H9 (cell line): ENCODE measurements around the gene LYPLA2. TPM values are rescaled to one million over a fixed set of nuclear protein-coding genes. Genes with fewer than 3 reads are reported as not detected.

Experiments used
- DNase-seq: peaks from one replicate; pipeline ENCODE4 v3.0.0-alpha.2; 2017
- H2AFZ ChIP-seq: one replicate; pipeline ENCODE4 v1.6.1; 2013; ENCODE audit warnings: mild to moderate bottlenecking, low read length, control low read depth, moderate library complexity
- H2AK5ac ChIP-seq: 2 replicates; pipeline ENCODE4 v1.6.1; 2013; ENCODE audit warnings: low read length, control low read depth, mixed read lengths; ENCODE audit not compliant: insufficient read length
- H2BK120ac ChIP-seq: one replicate; pipeline ENCODE4 v1.6.1; 2013; ENCODE audit warnings: low read depth, mild to moderate bottlenecking, low read length, control low read depth, inconsistent platforms; ENCODE audit not compliant: poor library complexity, severe bottlenecking
- H2BK12ac ChIP-seq: 2 replicates; pipeline ENCODE4 v1.6.1; 2013; ENCODE audit warnings: low read length, control low read depth, mixed read lengths, low read depth; ENCODE audit not compliant: insufficient read length
- H2BK15ac ChIP-seq: 2 replicates; pipeline ENCODE4 v1.6.1; 2013; ENCODE audit warnings: low read depth, low read length, control low read depth
- H2BK20ac ChIP-seq: one replicate; pipeline ENCODE4 v1.6.1; 2013; ENCODE audit warnings: low read depth, mild to moderate bottlenecking, low read length, control low read depth, inconsistent platforms; ENCODE audit not compliant: poor library complexity, severe bottlenecking
- H2BK5ac ChIP-seq: 2 replicates; pipeline ENCODE4 v1.6.1; 2013; ENCODE audit warnings: low read length, control low read depth, mixed read lengths; ENCODE audit not compliant: insufficient read length
- H3K14ac ChIP-seq: 2 replicates; pipeline ENCODE4 v1.6.1; 2013; ENCODE audit warnings: low read length, control low read depth; ENCODE audit not compliant: insufficient read depth
- H3K18ac ChIP-seq: 2 replicates; pipeline ENCODE4 v1.6.1; 2013; ENCODE audit warnings: low read depth, mild to moderate bottlenecking, mixed read lengths, low read length, control low read depth; ENCODE audit not compliant: insufficient read length
- H3K23ac ChIP-seq: 2 replicates; pipeline ENCODE4 v1.6.1; 2013; ENCODE audit warnings: low read length, control low read depth, mixed read lengths, low read depth; ENCODE audit not compliant: insufficient read length
- H3K23me2 ChIP-seq: 2 replicates; pipeline ENCODE4 v1.6.1; 2013; ENCODE audit warnings: low read depth, mild to moderate bottlenecking, mixed read lengths, low read length, control low read depth; ENCODE audit not compliant: insufficient read length, poor library complexity, severe bottlenecking
- H3K27ac ChIP-seq: 2 replicates; pipeline ENCODE4 v1.5.1; 2013; ENCODE audit warnings: low read length, control low read depth, mixed read lengths, low read depth; ENCODE audit not compliant: insufficient read length
- H3K27me3 ChIP-seq: 2 replicates; pipeline ENCODE4 v1.6.1; 2013; ENCODE audit warnings: low read length, control low read depth, inconsistent platforms; ENCODE audit not compliant: insufficient read depth
- H3K4ac ChIP-seq: 2 replicates; pipeline ENCODE4 v1.6.1; 2013; ENCODE audit warnings: low read depth, mild to moderate bottlenecking, control low read depth, inconsistent platforms, low read length, moderate library complexity
- H3K4me1 ChIP-seq: 2 replicates; pipeline ENCODE4 v1.6.1; 2013; ENCODE audit warnings: low read length, control low read depth, inconsistent platforms; ENCODE audit not compliant: insufficient read depth
- H3K4me2 ChIP-seq: 2 replicates; pipeline ENCODE4 v1.6.1; 2013; ENCODE audit warnings: low read length, control low read depth, mixed read lengths; ENCODE audit not compliant: insufficient read length, insufficient read depth
- H3K56ac ChIP-seq: 2 replicates; pipeline ENCODE4 v1.6.1; 2013; ENCODE audit warnings: low read depth, mild to moderate bottlenecking, mixed read lengths, low read length, control low read depth; ENCODE audit not compliant: insufficient read length
- H3K79me1 ChIP-seq: 2 replicates; pipeline ENCODE4 v1.6.1; 2013; ENCODE audit warnings: low read depth, mild to moderate bottlenecking, moderate library complexity, low read length, control low read depth, inconsistent platforms; ENCODE audit not compliant: insufficient read depth, poor library complexity, severe bottlenecking
- H3K79me2 ChIP-seq: 2 replicates; pipeline ENCODE4 v1.6.1; 2013; ENCODE audit warnings: low read length, control low read depth, inconsistent platforms; ENCODE audit not compliant: insufficient read depth
- H3K9ac ChIP-seq: 2 replicates; pipeline ENCODE4 v1.6.1; 2013; ENCODE audit warnings: low read length, control low read depth, mixed read lengths; ENCODE audit not compliant: insufficient read length; ENCODE audit errors: extremely low read depth
- H3K9me3 ChIP-seq: one replicate; pipeline ENCODE4 v1.6.1; 2013; ENCODE audit warnings: low read depth, low read length, inconsistent platforms; ENCODE audit not compliant: control insufficient read depth
- H3T11ph ChIP-seq: one replicate; pipeline ENCODE4 v1.6.1; 2013; ENCODE audit warnings: mild to moderate bottlenecking, low read length, control low read depth, inconsistent platforms
- H4K20me1 ChIP-seq: one replicate; pipeline ENCODE4 v1.6.1; 2013; ENCODE audit not compliant: control insufficient read depth, insufficient read length, insufficient read depth
- H4K5ac ChIP-seq: 2 replicates; pipeline ENCODE4 v1.6.1; 2013; ENCODE audit warnings: low read depth, mild to moderate bottlenecking, mixed read lengths, low read length, control low read depth; ENCODE audit not compliant: insufficient read length
- H4K8ac ChIP-seq: replicated peaks from 2 replicates; pipeline ENCODE4 v1.6.1; 2013; ENCODE audit warnings: low read length, control low read depth, mixed read lengths, low read depth; ENCODE audit not compliant: insufficient read length
- H4K91ac ChIP-seq: 2 replicates; pipeline ENCODE4 v1.6.1; 2013; ENCODE audit warnings: low read depth, mild to moderate bottlenecking, moderate library complexity, mixed read lengths, low read length, control low read depth; ENCODE audit not compliant: insufficient read length
- H3K27ac Mint-ChIP-seq, 3 experiments: 2 replicates in 2 of 3; 3 replicates in 1 of 3; pipeline ENCODE4 v1.8.0; 2020 to 2021; ENCODE audit warnings: mixed read lengths in 3 of 3, mild to moderate bottlenecking in 1 of 3, moderate library complexity in 1 of 3
- H3K27me3 Mint-ChIP-seq: 2 replicates; pipeline ENCODE4 v1.8.0; 2021; ENCODE audit warnings: low read depth, mild to moderate bottlenecking, moderate library complexity, mixed read lengths
- H3K36me3 Mint-ChIP-seq, 3 experiments: 2 replicates in 2 of 3; 3 replicates in 1 of 3; pipeline ENCODE4 v1.8.0; 2020 to 2021; ENCODE audit warnings: low read depth in 3 of 3, mixed read lengths in 3 of 3; ENCODE audit not compliant: insufficient read depth in 1 of 3
- H3K4me1 Mint-ChIP-seq, 2 experiments: 2 replicates each; pipeline ENCODE4 v1.8.0; 2020; ENCODE audit warnings: mixed read lengths in 2 of 2
- H3K4me3 Mint-ChIP-seq, 2 experiments: 2 replicates in 1 of 2; 3 replicates in 1 of 2; pipeline ENCODE4 v1.8.0; 2020 to 2021; ENCODE audit warnings: mild to moderate bottlenecking in 2 of 2, mixed read lengths in 2 of 2, moderate library complexity in 1 of 2
- H3K9me3 Mint-ChIP-seq, 2 experiments: 2 replicates in 1 of 2; 3 replicates in 1 of 2; pipeline ENCODE4 v1.8.0; 2020; ENCODE audit warnings: mild to moderate bottlenecking in 2 of 2, mixed read lengths in 2 of 2, moderate library complexity in 1 of 2
- WGBS: extraction: QIAGEN DNeasy Blood & Tissue Kit; methylation state at CpG from one replicate; pipeline ENCODE4 v1.1.7; 2013; ENCODE audit warnings: missing lambda C conversion rate, low lambda C conversion rate, mixed read lengths; ENCODE audit not compliant: insufficient read length; ENCODE audit errors: extremely low coverage; 5-methylcytosine and 5-hydroxymethylcytosine counted together
- total RNA-seq: library from RNA; stranded (reverse); gene quantifications from 2 replicates; pipeline ENCODE4 v1.2.1, GENCODE V29; 2021
- TF ChIP-seq, protein P1 (sequence below): fragments of 200-600 bp; sonication (generic); conservative IDR thresholded peaks from 3 replicates; pipeline ENCODE4 v1.8.0; 2021; ENCODE audit warnings: antibody characterized with exemption, mild to moderate bottlenecking

Gene LYPLA2
- total RNA-seq, 1 experiment from 2014 or later: 118 TPM

DNA sequence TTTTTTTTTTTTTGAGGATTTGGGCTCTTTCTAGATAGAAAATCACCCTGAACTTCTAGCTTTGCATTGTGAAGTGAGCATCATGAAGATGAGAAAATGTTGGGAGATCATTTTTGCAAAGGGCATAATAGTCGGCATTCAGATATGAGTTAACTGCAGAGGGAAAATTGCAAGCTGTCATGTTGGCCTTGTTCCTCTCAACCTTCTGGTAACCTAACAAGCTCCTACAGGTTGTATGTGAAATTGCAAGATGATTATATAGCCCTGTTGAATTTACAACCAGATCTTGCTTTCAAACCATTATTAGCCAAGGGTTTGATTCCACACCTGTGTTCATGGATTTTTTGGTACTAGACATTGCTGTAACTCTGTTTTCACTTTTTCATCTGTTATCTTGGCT lies 45.4 kb upstream of the LYPLA2 start:
- Mint-ChIP-seq H3K9me3 (no peaks in the 10 kb centered on the region; a peak in 1 of 5 replicates), H3K4me3 (peak overlapping the region in 1 of 2 experiments; percentile 92; a peak in 4 of 5 replicates), H3K36me3 (peaks cover 9 to 25% (median 17%) of the 10 kb centered on the region in 3 experiments; a peak in 6 of 7 replicates), H3K27me3 (no peaks in the 10 kb centered on the region; the same call in 1 of the 2 replicates), H3K27ac (no peak overlapping the region; a peak in 1 of 7 replicates), H3K4me1 (peaks cover 18 to 19% of the 10 kb centered on the region in 2 experiments)
- Histone ChIP-seq H3K9me3 (no peaks in the 10 kb centered on the region), H2BK20ac (no peak overlapping the region), H2AK5ac (no peak overlapping the region), H3K4me2 (no peak overlapping the region), H3K4ac (no peak overlapping the region), H2BK12ac (no peak overlapping the region), H3K79me1 (no peaks in the 10 kb centered on the region), H3K56ac (no peak overlapping the region), H2AFZ (no peak overlapping the region), H3K27ac (no peak overlapping the region), H3K23me2 (peaks cover 13% of the 10 kb centered on the region), H2BK5ac (no peak overlapping the region), H2BK15ac (no peak overlapping the region), H2BK120ac (no peak overlapping the region), H3K9ac (no peak overlapping the region), H3T11ph (no peak overlapping the region), H4K20me1 (no peaks in the 10 kb centered on the region), H3K27me3 (no peaks in the 10 kb centered on the region), H4K5ac (no peak overlapping the region), H3K79me2 (peaks cover 21% of the 10 kb centered on the region), H3K23ac (no peak overlapping the region), H4K8ac (no peak overlapping the region), H3K4me1 (no peaks in the 10 kb centered on the region), H3K18ac (no peak overlapping the region), H3K14ac (no peak overlapping the region), H4K91ac (no peak overlapping the region)
- TF ChIP-seq, protein P1, sequence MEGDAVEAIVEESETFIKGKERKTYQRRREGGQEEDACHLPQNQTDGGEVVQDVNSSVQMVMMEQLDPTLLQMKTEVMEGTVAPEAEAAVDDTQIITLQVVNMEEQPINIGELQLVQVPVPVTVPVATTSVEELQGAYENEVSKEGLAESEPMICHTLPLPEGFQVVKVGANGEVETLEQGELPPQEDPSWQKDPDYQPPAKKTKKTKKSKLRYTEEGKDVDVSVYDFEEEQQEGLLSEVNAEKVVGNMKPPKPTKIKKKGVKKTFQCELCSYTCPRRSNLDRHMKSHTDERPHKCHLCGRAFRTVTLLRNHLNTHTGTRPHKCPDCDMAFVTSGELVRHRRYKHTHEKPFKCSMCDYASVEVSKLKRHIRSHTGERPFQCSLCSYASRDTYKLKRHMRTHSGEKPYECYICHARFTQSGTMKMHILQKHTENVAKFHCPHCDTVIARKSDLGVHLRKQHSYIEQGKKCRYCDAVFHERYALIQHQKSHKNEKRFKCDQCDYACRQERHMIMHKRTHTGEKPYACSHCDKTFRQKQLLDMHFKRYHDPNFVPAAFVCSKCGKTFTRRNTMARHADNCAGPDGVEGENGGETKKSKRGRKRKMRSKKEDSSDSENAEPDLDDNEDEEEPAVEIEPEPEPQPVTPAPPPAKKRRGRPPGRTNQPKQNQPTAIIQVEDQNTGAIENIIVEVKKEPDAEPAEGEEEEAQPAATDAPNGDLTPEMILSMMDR: peak; percentile 50
- DNase-seq: no peak
- WGBS: no CpG with 5 or more reads among the region's 1 CpG
